ENCODE data around the gene SPINK1.
"Not testable (repeated sequence)": the region's sequence is repeated elsewhere in the genome, so short reads cannot be mapped to it uniquely, and the experiment has no call there.

Gene SPINK1
- total RNA-seq, result 0.32 to 37.9 (median 3.4) reads per million in 18 experiments

GRCh38 chr5:147831465-147831864 is at the start of gene SPINK1:
Gene SPINK1, minus strand, starts transcription at chr5:147831671. Its CDS starts 94 bp downstream, at chr5:147831577.
- no peak for DNase-seq

GRCh38 chr5:147880487-147880886 is 49.0 kb upstream of the SPINK1 start:
- DNase-seq, result no peak

- DNase-seq, result no peak
Observed at GRCh38 chr5:147879784-147880183, 48.3 kb upstream of the SPINK1 start.

- DNase-seq, result no peak
Observed at GRCh38 chr5:147878066-147878759, 46.7 kb upstream of the SPINK1 start, which contains the start of gene SCGB3A2. Gene SCGB3A2, plus strand, starts transcription at chr5:147878711. Its CDS starts 93 bp downstream, at chr5:147878804.

GRCh38 chr5:147876626-147877025 is 45.2 kb upstream of the SPINK1 start:
- DNase-seq, result no peak

- DNase-seq, result no peak
Observed at GRCh38 chr5:147876141-147876540, 44.7 kb upstream of the SPINK1 start.

GRCh38 chr5:147874910-147875367 is 43.5 kb upstream of the SPINK1 start:
- DNase-seq, result no peak

- not testable (repeated sequence) for DNase-seq
Observed at GRCh38 chr5:147874118-147874875, 42.8 kb upstream of the SPINK1 start.

GRCh38 chr5:147872744-147873435 is 41.4 kb upstream of the SPINK1 start:
- not testable (repeated sequence) for DNase-seq

GRCh38 chr5:147871980-147872549 is 40.6 kb upstream of the SPINK1 start:
- DNase-seq, result not testable (repeated sequence)

GRCh38 chr5:147869892-147870291 is 38.4 kb upstream of the SPINK1 start:
- not testable (repeated sequence) for DNase-seq

- DNase-seq, result no peak
Observed at GRCh38 chr5:147869112-147869511, 37.6 kb upstream of the SPINK1 start.

GRCh38 chr5:147863454-147864158 is 32.1 kb upstream of the SPINK1 start:
- peak in 1 of 2 donors; percentile 7 for DNase-seq

- no peak for DNase-seq
Observed at GRCh38 chr5:147860641-147861025, 29.2 kb upstream of the SPINK1 start.

GRCh38 chr5:147859962-147860640 is 28.6 kb upstream of the SPINK1 start:
- DNase-seq, result no peak

- DNase-seq, result no peak
Observed at GRCh38 chr5:147858565-147858964, 27.1 kb upstream of the SPINK1 start.

- DNase-seq, result peak; percentile 65 to 67
Observed at GRCh38 chr5:147857302-147858129, 26.0 kb upstream of the SPINK1 start.

- no peak for DNase-seq
Observed at GRCh38 chr5:147856801-147857200, 25.3 kb upstream of the SPINK1 start.

GRCh38 chr5:147855774-147856069 is 24.3 kb upstream of the SPINK1 start:
- DNase-seq, result no peak

- DNase-seq, result no peak
Observed at GRCh38 chr5:147854894-147855773, 23.7 kb upstream of the SPINK1 start.
